ENCODE measurements around the gene DPM3.
A peak's percentile ranks its signal among the peaks of the same experiment; 100 is the strongest.

Gene DPM3

DNA sequence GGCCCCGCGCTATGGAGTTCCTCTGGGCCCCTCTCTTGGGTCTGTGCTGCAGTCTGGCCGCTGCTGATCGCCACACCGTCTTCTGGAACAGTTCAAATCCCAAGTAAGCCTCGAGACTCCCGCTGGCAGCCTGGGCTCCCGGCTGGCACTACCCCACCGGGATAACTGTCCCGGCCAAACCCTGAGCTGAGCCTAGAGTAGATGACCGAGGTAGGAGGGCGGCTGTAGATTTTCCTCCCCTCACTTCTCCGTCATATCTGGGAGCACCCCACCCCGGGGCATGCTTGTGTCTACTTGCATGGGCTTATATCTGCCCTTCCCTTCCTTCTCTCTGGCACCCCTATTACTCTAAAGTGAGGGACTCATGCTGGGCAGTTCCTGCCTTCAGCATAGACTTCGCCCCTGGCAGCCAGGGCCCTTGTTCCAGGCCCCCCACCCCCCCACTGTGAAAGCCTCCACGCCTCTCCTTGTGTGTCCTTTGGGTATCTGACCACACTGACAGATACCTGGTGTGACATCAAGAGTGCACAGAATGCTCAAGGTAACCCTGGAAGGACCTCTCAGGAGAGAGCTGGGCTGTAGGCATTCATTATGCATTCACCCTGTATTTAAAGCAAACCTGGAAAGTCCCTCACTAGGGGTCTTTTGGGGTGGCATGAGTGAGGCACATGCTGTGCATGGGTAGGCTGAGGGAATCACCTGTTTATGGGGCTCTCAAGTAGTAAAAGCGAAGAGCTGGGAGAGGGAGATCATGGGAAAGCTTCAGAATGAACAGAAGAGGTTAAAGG, 12.2 kb downstream of the DPM3 start (continued):
- TF ChIP-seq, protein P1, sequence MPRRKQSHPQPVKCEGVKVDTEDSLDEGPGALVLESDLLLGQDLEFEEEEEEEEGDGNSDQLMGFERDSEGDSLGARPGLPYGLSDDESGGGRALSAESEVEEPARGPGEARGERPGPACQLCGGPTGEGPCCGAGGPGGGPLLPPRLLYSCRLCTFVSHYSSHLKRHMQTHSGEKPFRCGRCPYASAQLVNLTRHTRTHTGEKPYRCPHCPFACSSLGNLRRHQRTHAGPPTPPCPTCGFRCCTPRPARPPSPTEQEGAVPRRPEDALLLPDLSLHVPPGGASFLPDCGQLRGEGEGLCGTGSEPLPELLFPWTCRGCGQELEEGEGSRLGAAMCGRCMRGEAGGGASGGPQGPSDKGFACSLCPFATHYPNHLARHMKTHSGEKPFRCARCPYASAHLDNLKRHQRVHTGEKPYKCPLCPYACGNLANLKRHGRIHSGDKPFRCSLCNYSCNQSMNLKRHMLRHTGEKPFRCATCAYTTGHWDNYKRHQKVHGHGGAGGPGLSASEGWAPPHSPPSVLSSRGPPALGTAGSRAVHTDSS (tag by site-specific recombination; IDR thresholded peaks at IDR 0.05): 0 out of 2 replicates have a peak, but pooled peaks have one; percentile 7
- TF ChIP-seq, protein P2, sequence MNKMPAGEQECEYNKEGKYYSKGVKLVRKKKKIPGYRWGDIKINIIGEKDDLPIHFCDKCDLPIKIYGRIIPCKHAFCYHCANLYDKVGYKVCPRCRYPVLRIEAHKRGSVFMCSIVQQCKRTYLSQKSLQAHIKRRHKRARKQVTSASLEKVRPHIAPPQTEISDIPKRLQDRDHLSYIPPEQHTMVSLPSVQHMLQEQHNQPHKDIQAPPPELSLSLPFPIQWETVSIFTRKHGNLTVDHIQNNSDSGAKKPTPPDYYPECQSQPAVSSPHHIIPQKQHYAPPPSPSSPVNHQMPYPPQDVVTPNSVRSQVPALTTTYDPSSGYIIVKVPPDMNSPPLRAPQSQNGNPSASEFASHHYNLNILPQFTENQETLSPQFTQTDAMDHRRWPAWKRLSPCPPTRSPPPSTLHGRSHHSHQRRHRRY (tag by site-specific recombination; IDR thresholded peaks at IDR 0.05): no peak
- TF ChIP-seq GLI4 (tag by site-specific recombination; IDR thresholded peaks at IDR 0.05) (no peak), ZNF132 (tag by site-specific recombination; IDR thresholded peaks at IDR 0.05; ENCODE audit: borderline replicate concordance) (no peak), HOXA7 (CRISPR knock-in tag; IDR thresholded peaks at IDR 0.05; ENCODE audit: borderline replicate concordance) (no peak), GLIS2 (tag by site-specific recombination; IDR thresholded peaks at IDR 0.05) (0 out of 2 replicates have a peak, but pooled peaks have one; percentile 20), ZBTB48 (tag by site-specific recombination; IDR thresholded peaks at IDR 0.05) (no peak), PRDM1 (tag by site-specific recombination; IDR thresholded peaks at IDR 0.05) (0 out of 2 replicates have a peak, but pooled peaks have one; percentile 34), KLF8 (tag by site-specific recombination; IDR thresholded peaks at IDR 0.05) (no peak), ZNF544 (tag by site-specific recombination; IDR thresholded peaks at IDR 0.05) (no peak), ZNF114 (tag by site-specific recombination; IDR thresholded peaks at IDR 0.05) (no peak), HIC1 (tag by site-specific recombination; IDR thresholded peaks at IDR 0.05) (peak; percentile 50; the same call in 1 of the 2 replicates), ZNF169 (tag by site-specific recombination; IDR thresholded peaks at IDR 0.05) (no peak), HOXD13 (CRISPR knock-in tag; IDR thresholded peaks at IDR 0.05; ENCODE audit: borderline replicate concordance) (no peak), ZNF600 (tag by site-specific recombination; IDR thresholded peaks at IDR 0.05) (no peak; the same call in 1 of the 2 replicates), ZIC2 (tag by site-specific recombination; IDR thresholded peaks at IDR 0.05) (peak; percentile 91), AEBP2 (tag by site-specific recombination; IDR thresholded peaks at IDR 0.05; ENCODE audit: borderline replicate concordance) (no peak), ZNF426 (tag by site-specific recombination; IDR thresholded peaks at IDR 0.05) (no peak), ZBTB1 (tag by site-specific recombination; IDR thresholded peaks at IDR 0.05) (no peak), ZNF280C (tag by site-specific recombination; IDR thresholded peaks at IDR 0.05) (no peak)
- TF ChIP-seq, protein P3, sequence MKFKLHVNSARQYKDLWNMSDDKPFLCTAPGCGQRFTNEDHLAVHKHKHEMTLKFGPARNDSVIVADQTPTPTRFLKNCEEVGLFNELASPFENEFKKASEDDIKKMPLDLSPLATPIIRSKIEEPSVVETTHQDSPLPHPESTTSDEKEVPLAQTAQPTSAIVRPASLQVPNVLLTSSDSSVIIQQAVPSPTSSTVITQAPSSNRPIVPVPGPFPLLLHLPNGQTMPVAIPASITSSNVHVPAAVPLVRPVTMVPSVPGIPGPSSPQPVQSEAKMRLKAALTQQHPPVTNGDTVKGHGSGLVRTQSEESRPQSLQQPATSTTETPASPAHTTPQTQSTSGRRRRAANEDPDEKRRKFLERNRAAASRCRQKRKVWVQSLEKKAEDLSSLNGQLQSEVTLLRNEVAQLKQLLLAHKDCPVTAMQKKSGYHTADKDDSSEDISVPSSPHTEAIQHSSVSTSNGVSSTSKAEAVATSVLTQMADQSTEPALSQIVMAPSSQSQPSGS (tag by site-specific recombination; IDR thresholded peaks at IDR 0.05; ENCODE audit: low read depth): no peak
- TF ChIP-seq, protein P4, sequence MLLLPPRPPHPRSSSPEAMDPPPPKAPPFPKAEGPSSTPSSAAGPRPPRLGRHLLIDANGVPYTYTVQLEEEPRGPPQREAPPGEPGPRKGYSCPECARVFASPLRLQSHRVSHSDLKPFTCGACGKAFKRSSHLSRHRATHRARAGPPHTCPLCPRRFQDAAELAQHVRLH (tag by site-specific recombination; IDR thresholded peaks at IDR 0.05): no peak
- TF ChIP-seq, protein P5, sequence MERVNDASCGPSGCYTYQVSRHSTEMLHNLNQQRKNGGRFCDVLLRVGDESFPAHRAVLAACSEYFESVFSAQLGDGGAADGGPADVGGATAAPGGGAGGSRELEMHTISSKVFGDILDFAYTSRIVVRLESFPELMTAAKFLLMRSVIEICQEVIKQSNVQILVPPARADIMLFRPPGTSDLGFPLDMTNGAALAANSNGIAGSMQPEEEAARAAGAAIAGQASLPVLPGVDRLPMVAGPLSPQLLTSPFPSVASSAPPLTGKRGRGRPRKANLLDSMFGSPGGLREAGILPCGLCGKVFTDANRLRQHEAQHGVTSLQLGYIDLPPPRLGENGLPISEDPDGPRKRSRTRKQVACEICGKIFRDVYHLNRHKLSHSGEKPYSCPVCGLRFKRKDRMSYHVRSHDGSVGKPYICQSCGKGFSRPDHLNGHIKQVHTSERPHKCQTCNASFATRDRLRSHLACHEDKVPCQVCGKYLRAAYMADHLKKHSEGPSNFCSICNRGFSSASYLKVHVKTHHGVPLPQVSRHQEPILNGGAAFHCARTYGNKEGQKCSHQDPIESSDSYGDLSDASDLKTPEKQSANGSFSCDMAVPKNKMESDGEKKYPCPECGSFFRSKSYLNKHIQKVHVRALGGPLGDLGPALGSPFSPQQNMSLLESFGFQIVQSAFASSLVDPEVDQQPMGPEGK (tag by site-specific recombination; IDR thresholded peaks at IDR 0.05): 0 out of 2 replicates have a peak, but pooled peaks have one; percentile 7
